Measurements from ENCODE around the gene NEURL3. TPM values are rescaled to one million over a fixed set of nuclear protein-coding genes. Genes with fewer than 3 reads are reported as not detected.

NEURL3 gene
- total RNA-seq, 2 experiments from 2014 or later = 0.22 to 0.27 TPM

DNA sequence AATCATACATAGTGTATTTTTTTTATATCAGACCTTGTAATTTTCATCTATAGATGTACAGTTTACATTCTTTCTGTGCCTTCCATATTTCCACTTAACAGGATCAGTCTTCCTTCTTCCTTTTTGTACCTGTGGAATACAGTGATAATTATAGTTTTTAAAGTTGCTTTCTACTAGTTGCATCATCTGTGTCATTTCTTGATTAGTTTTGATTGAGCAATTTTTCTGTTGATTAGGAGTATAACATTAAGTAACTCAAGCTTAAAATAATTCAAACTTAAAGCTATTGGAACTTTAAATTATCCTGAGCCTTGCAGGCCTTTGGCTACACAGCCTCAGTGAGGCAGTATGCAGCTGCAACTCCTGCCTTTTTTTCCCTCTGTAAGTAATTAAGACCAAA, 57.4 kb downstream of the NEURL3 start:
- CTCF ChIA-PET = interaction anchor here (0.6 to 1.0 kb wide), 2 partner anchors 33 kb away, joined by 3 read pairs; no protein-coding TSS in a partner anchor
- H3K27me3 Mint-ChIP-seq = peaks cover 4% of the 10 kb centered on the region

More for the DNA sequence above, 57.4 kb downstream of the NEURL3 start:
- POLR2A ChIA-PET = no interaction called here
- peaks cover 2% of the 10 kb centered on the region for H3K9me3 Mint-ChIP-seq
- H3K4me1 Mint-ChIP-seq = no peaks in the 10 kb centered on the region
- DNase-seq = no peak
- H3K4me3 Mint-ChIP-seq = no peak overlapping the region
- no peak overlapping the region for H3K27ac Mint-ChIP-seq
- H3K36me3 Mint-ChIP-seq (ENCODE audit: low read depth) = no peaks in the 10 kb centered on the region

Other genes with a start within 250 kb of the NEURL3 start
- gene TMEM127, start 239.4 kb downstream of the NEURL3 start, total RNA-seq = 10 to 100 TPM; 32.9 to 44.5 TPM
- gene CIAO1, start 239.1 kb downstream of the NEURL3 start, total RNA-seq = 10 to 100 TPM; 53.4 to 59.9 TPM
- gene SNRNP200, start 199.8 kb downstream of the NEURL3 start, total RNA-seq = 100 to 1,000 TPM; 170 to 178 TPM
- 10 to 100 TPM; 33.3 to 39.2 TPM for gene ITPRIPL1, start 180.0 kb downstream of the NEURL3 start, total RNA-seq
- 10 to 100 TPM; 82.4 to 84.6 TPM for gene NCAPH, start 169.6 kb downstream of the NEURL3 start, total RNA-seq
- 10 to 100 TPM; 47.2 to 50.5 TPM for gene ARID5A, start 31.4 kb upstream of the NEURL3 start, total RNA-seq
- 10 to 100 TPM; 47.2 to 52.4 TPM for gene KANSL3, start 133.0 kb upstream of the NEURL3 start, total RNA-seq
- not detected for gene FER1L5, start 137.4 kb upstream of the NEURL3 start, total RNA-seq
- 1 to 10 TPM; 7.5 to 8.0 TPM for gene LMAN2L, start 234.7 kb upstream of the NEURL3 start, total RNA-seq

Data from activated CD4-positive, alpha-beta T cell treated with anti-CD3 and anti-CD28 coated beads, Interleukin-2, amount 10 ng/mL, durations not matched to agents 7 days and 5 days (primary cell).